HG03103 (cell line): ENCODE results near the gene RBM17.
"Not testable (repeated sequence)": the region's sequence is repeated elsewhere in the genome, so short reads cannot be mapped to it uniquely, and the experiment has no call there.

Experiments
- ATAC-seq: cut with Tn5 transposase; IDR thresholded peaks from one replicate; pipeline ENCODE4 v1.9.1; 2021; ENCODE audit warnings: low read depth; ENCODE audit not compliant: unreplicated experiment

RBM17 gene

DNA sequence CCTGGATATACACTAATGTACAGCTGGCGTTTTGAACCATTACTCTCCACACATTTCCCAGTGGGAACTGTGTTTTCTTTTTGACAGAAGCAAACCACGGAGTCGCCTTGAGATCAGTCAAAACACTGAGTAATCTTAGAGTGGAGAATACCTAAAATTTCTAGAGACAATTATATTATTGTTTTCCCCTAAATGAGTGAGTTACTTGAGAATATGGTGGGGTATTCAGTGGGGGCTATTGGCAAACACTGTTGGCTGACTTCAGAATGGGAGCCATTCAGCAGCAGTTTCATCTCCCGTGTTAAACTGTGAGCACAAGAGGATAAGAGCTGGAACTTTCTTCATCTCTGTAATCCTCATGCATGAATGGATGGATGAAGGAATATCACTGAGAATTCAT lies 32.9 kb upstream of the RBM17 start:
- ATAC-seq = no peak

DNA sequence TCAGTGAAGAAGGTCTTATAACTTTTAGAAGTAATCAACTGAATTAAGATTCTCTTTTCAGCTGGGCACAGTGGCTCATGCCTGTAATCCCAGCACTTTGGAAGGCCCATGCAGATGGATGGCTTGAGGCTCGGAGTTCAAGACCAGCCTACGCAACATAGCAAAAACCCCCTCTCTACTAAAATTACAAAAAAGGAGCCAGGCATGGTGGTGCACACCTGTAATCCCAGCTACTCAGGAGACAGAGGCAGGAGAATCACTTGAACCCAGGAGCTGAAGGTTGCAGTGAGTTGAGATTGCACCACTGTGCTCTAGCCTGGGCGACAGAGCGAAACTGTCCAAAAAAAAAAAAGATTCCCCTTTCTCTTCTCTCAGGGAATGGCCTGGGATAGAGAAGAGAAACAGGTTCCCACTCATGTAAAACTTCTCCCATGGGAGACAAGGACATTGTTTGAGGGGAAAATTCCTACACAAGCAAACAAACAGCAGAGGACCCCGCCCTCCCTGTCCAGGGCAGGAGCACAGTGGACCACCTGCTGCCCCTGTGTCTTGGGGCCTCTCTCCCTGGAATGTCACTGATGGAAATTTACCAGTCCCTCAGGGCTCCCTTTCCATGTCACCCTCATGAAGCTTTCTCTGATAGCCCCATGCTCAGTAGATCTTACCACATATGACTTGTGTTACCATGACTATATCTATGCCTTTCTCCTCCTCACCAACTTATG lies 32.3 kb upstream of the RBM17 start:
- no peak for ATAC-seq

DNA sequence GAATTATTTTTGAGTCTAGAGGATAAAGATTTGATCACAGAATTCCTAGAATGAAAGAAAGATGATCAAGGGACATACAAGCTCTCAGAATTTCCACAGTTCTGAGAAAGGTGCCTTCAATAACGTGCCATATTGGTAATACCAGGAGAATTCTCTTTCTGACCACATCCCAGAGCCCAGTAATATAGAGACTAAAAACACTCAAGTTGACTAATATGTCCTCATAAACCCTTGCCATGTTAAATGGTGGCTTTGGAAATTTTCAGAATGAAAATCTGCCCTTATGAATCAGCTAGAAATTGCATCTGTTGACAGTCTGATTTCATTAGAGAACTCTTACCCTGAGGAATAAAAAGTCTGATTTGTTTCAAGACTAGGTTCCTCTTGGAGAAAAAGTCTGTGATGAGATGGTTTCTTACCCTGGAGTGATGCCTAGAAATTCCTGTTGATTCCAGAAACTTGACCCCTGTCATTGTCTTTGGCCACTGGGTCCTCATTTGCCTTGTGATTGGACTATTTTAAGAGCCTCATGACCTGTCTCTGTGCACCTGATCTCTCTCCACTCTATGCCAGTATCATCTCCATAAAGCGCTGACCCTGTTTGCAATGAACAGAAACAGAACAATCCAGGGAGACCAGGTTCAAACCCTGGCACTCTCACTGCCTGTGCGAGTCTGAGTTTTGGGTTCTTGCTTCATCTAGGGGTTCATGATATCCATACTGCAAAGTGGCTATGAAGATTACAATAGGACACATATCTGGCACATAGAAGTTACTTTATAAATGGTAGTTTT lies 30.0 kb upstream of the RBM17 start:
- no peak for ATAC-seq

DNA sequence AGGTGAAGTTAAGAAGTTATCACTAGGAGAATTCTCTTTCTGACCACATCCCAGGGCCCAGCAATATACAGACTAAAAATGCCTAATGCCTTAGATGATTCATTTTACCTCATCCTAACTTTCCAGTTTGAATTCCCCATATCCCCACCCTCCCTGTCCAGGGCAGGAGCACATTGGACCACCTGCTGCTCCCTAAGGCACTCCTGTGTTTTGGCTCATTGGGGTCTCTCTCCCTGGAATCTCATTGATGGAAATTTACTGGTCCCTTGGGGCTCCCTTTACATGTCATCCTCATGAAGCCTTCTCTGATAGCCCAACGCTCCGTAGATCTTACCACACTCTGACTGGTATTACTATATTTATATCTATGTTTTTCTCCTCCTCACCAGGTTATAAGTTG lies 29.3 kb upstream of the RBM17 start:
- no peak for ATAC-seq

DNA sequence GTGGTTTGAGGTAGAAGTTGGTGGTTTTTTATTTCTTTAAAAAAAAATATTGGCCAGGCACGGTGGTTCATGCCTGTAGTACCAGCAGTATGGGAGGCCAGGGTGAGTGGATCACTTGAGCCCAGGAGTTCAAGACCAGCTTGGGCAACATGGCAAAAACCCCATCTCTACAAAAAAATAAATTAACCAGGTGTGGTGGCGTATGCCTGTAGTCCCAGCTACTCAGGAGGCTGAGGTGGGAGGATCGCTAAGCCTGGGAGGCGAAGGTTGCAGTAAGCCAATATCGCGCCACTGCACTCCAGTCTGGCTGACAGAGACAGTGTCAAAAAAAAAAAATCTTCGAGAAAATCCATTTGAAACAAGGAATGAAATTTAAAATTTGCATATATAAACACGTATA lies 27.8 kb upstream of the RBM17 start:
- no peak for ATAC-seq

DNA sequence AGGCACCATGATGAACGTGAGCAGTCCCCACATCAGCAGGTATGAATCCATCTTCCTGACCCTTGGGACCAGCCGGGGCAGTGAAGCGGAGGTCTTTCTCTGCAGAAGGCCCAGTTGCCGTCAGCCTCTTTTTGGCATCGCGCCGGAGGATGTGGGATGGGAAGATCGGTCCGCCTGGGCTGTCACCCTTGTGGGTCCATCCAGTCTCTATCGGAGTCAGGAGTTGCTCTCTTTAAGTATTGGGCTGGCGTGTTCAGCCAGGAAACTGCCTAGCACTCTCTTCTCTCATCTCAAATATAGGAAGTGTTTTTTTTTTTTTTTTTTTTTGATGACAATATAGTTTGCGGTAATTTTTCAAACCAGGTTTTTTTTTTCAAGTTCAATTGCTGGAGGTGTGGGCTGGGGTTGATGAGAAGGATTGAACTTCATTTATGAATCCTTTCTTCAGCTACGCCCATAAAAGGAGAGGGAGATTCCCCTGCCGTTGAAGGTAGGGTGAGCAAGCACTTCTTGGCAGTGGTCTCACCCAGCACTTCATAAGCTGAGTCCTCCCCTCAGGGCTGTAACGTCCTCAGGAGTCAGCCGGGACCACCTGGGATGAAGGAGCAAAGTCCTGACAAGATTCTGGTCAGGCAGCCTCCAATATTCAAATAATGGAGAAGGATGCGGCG lies 26.6 kb upstream of the RBM17 start, which contains the start of gene IL2RA:
Gene IL2RA, minus strand, starts transcription at position 267 of the 671 bp plus-strand sequence. Its CDS starts 216 bp downstream, at position 51.
- no peak for ATAC-seq

DNA sequence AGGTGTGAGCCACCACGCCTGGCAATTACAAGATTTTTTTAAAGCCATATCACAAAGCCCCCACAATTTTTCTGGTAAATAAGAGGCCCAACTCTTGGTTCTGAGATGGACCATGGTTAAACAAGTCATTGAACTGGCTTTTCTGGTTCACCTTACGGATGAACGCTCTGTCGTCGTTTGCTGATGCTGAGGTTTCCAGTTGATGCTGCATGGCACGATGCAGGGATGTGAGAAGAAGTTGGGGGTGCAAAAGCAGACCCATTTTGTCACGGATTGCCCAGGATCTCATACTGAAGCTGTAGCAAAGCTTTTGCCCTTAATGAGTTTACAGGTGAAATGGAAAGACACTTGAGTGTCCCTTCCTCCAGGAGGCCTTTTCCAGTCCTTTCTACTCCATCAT lies 24.7 kb upstream of the RBM17 start:
- no peak for ATAC-seq

DNA sequence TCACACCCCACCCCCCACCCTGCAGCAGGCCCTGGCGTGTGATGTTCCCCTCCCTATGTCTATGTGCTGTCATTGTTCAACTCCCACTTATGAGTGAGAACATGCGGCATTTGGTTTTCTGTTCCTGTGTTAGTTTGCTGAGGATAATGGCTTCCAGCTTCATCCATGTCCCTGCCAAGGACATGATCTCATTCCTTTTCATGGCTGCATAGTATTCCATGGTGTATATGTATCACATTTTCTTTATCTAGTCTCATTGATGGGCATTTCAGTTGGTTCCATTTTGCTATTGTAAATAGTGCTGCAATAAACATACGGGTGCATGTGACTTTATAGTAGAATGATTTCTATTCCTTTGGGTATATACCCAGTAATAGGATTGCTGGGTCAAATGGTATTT lies 24.1 kb upstream of the RBM17 start:
- not testable (repeated sequence) for ATAC-seq

DNA sequence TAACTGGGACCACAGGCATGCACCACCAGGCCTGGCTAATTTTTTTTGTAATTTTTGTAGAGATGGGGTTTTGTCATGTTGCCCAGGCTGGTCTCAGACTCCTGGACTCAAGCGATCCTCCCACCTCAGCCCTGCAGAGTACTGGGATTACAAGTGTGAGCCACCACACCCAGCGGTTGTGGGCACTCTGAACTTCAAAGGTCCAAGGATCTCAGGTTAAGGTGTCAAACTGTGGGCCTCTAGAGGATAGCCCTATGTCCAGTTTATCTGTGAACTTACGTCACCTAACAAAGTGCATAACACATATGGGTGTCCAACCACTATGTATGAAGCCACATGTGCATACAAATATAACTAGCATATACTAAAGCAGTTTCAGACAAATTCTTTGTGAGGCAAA lies 23.4 kb upstream of the RBM17 start:
- no peak for ATAC-seq

DNA sequence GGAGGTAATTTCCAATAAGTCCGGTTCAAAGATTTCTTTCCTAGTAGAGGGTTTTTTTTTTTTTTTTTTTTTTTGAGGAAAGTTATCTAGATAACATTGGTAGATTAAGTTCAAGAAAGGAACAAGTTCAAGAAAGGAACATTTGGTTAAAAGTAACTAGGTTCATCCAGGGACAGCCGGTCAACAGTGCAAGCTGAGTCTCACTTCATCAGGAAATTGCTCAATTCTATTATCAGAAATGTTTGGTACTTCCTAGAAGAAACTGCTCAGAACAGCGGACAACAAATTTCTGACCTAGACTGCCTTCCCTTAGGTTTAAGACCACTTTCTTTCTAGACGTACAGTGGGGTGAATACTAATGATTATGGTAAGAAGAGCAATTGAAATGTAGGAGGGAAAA lies 23.0 kb upstream of the RBM17 start:
- ATAC-seq = no peak

DNA sequence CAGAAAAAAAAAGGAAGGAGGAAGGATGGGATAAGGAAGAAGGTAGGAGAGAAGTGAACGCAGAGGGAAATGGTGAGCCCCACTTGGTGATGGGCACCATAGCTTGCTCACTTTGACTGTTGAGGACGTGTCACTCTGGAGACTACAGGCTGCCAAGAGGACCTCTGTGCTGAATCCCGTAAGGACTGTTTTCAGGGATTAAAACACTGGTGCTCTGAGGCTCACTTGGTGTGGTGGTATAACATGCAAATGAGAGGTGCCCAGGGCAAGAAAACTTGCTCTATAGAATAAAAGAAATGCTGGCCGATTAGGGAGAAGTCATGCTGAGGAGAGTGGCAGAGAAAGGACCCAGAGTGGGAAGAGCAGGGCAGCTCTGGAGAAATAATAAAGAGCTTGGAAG lies 21.4 kb upstream of the RBM17 start:
- no peak for ATAC-seq

DNA sequence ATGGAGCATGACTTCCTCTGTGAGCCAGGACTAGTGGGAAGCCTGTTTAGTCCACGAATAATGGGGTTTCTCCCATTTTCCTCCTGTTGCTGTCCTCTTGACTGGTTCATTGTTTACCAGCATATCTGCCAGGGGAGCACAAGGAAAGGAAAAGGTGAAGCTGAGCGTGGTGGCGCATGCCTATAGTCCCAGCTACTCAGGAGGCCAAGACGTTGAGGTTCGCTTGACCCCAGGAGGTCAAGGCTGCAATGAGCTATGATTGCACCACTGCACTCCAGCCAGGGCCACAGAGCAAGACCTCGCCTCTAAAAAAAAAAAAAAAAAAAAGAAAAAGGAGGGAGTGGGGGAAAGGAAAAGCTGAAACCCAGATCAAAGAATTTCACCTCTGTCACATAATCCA lies 20.8 kb upstream of the RBM17 start:
- no peak for ATAC-seq

DNA sequence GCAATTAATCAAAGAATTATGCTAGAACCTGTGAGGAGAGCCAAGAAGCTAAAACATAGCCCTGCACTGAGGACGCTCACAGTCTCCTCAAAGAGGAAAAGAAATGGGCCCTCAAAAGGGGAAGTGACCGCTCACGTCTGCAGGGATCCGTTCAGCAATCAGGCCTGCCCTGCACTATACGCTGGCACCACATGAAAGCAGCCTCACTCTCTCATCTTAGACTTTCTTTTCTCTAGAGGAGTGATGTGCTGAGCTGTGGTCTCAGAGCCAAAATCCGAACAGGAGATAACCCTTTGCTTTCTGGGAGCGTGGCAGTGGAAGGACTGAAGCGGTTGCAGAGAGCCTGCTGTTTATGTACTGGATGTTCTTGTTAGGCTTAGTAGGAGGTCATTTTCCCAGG lies 20.4 kb upstream of the RBM17 start:
- no peak for ATAC-seq

DNA sequence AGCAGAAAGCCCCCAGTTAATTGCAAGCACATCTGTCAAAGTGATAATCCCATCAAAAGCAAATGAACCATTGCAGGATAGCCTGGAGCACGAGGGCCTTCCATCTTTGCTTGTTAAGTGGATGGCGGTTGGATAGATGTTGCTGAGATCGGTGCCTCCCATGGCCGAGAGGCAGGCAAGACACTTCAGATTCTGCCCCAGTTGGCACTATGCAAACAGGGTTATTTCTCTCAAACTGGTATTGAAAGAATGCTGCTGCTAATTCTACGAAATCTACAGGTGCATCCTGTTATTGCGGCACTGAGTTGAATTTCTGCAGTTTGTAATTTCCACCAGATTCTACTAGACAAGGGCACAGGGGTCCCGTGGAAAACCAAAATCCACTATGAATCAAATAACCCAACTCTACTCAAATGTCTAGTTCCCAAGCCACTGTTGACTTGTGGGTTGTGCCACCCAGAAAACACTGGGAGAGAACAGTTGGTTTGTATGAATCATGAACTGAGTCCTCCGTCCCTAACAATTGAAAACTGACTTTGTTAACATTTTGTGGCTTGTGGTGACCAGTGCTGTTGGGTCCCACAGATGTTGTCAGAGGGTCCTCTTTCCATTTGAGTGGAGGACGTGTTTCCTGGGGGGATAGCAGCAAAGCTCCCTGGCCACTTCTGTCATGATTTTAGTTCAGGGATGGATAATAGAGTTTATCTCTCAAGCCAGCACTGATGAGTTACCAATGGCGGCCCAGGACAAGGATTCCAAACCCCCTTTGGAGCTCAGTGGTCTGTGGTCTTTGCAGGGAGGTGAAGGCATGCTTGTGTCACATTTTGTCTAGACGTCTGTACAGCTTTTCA lies 19.5 kb upstream of the RBM17 start:
- no peak for ATAC-seq

DNA sequence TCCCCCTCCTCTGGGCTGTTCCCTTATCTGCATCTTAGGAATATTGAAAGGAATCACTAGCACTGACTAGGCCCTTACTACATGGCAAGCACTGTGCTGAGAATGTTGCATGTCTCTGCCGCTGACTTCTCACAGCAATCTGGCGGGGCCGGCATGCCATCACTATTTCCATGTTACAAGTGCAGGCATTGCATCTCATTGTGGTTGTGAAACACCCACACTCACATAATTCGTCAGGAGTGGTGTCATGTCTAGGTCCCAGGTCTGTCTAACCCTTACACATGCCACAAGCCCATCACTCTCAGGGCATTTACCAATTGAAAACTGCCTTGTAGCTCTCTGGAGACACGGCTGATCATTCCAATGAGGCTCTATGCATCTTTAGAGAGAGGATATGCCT lies 18.2 kb upstream of the RBM17 start:
- ATAC-seq = no peak

DNA sequence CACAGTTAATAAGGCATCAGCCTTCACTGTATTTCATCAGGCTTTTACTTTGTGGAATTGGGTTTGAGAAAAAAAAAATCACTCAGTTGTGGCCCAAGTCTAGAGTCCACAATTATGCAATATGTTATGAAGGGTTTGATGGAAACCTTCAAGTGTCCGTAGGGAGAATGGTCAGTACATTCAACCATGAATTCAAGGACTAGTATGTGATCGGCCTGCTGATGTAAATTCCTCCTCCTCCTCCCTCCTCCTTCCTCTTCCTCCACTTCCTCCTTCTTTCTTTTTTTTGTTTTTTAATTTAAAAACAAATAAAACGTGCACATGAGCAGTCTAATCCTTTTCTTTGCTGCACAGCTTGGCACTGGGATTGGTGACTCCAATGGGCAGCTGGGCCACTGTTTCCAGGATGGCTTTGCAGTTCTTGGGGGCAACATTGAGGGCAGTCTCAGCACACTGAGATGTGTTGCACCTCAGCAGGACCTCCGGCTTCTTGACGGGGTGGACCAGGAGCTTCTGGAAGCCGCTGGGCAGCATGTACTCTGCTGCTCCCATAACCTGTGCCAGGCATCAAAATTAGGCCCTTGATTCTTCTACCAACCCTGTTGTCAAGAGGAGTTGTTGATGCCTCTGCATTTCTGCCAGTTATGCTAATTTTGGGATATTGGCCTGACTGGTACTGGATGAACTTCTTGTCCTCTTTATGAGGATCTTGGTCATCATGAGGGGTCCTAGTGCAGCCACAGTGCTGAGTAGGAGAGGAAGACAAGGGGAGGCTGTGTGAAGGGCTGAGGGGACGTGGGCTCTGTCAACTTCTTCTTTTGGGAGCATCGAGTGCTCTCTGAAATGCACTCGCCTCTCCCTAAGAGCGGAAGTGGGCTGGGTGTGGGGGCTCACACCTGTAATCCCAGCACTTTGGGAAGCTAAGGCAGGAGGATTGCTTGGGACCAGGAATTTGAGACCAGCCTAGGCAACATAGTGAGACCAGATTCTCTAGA lies 17.4 kb upstream of the RBM17 start:
- ATAC-seq = peak; percentile 18

DNA sequence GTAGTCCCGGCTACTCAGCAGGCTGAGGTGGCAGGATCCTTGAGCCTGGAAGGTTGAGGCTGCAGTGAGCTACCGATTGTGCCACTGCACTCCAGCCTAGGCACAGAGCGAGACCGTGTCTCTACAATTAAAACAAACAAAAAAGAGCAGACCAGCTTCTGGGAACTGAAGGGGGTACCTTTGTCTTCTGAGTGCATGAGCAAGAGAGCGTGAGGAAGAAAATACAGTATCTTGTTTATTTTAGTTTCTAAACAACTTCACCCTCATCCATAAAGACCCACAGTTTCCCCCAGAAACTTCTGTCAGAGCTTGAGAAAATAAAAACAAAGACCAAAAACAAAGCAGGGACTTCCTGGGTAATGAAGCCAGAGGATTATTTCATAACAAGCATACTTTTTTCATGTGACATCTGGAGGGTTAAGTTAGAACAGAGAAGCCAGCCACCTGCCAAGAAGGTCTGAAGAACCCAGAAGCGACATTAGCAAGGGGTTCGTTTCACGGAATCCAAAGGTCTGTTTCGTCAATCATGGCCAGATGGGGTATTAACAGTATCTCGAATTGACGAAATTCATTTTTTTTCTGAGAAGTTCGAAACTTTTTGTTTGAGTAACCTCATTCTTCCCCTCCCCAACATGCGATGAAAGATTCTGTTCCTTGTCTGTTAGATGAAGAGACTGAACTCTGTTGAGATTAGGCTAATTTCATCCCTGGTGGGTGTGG lies 16.5 kb upstream of the RBM17 start:
- ATAC-seq = peak; percentile 43

DNA sequence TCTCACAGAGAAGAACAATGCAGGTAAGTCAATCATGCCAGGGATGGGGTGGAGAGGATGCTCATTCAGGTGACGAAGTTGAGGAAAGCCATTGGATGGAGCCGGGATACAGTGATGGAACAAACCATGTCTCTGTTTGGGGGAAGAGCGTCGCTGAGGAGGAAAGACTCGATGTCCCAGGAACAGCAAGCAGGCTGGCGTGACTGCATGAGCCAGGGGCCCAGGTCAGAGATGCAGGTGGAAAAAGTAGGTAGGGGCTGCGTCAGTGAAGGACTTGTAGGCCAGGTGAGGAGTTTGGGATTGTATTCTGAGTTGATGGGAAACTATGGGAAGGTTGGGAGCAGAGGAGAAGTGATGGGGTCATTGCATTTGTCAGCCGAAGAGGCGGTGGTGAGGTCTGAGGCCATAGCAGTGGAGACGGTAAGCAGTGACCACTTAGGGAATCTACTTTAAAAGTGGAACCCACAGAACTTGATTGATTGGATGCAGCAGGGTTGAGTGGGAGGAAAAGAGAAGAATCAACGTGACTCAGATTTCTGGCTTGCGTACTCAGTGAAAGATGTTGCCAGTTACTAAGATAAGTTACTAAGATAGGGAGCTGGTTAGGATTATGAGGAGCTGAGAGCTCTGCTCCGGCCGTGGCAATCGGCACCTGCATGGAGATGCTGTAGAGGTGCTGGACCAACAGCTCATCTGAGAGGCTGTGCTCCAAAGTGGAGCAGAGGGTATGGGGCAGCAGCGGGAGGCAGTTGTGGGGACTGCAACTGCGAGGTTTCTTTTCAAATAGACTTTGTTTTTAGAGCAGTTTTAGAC lies 14.1 kb upstream of the RBM17 start:
- ATAC-seq = no peak
